HG03342 (cell line): ENCODE measurements around the gene LSM4.
"Not testable (repeated sequence)": the region's sequence is repeated elsewhere in the genome, so short reads cannot be mapped to it uniquely, and the experiment has no call there.

Experiments used
- ATAC-seq: cut with Tn5 transposase; IDR thresholded peaks from one replicate; pipeline ENCODE4 v1.9.1; 2021; ENCODE audit warnings: mild to moderate bottlenecking, moderate library complexity; ENCODE audit not compliant: unreplicated experiment

LSM4 gene

GRCh38 chr19:18340990-18341868 lies 18.4 kb upstream of the LSM4 start:
- no peak for ATAC-seq

- peak; percentile 56 for ATAC-seq
Observed at GRCh38 chr19:18340190-18340989, 17.5 kb upstream of the LSM4 start, which contains the start of gene PGPEP1. Gene PGPEP1, plus strand, starts transcription at chr19:18340598. Its CDS starts 84 bp downstream, at chr19:18340682.

- ATAC-seq, result no peak
Observed at GRCh38 chr19:18339723-18340122, 16.8 kb upstream of the LSM4 start.

GRCh38 chr19:18338541-18338940 lies 15.7 kb upstream of the LSM4 start:
- no peak for ATAC-seq

- ATAC-seq, result no peak
Observed at GRCh38 chr19:18336121-18336520, 13.2 kb upstream of the LSM4 start.

GRCh38 chr19:18333680-18334079 lies 10.8 kb upstream of the LSM4 start:
- no peak for ATAC-seq

GRCh38 chr19:18332917-18333530 lies 10.1 kb upstream of the LSM4 start:
- no peak for ATAC-seq

GRCh38 chr19:18330868-18331267 lies 8.0 kb upstream of the LSM4 start:
- no peak for ATAC-seq

- no peak for ATAC-seq
Observed at GRCh38 chr19:18329035-18329376, 6.1 kb upstream of the LSM4 start.

GRCh38 chr19:18328340-18329034 lies 5.6 kb upstream of the LSM4 start:
- ATAC-seq, result peak; percentile 89

- ATAC-seq, result no peak
Observed at GRCh38 chr19:18326772-18327171, 3.9 kb upstream of the LSM4 start.

GRCh38 chr19:18324373-18324731 lies 1.5 kb upstream of the LSM4 start:
- not testable (repeated sequence) for ATAC-seq

- peak; percentile 4 for ATAC-seq
Observed at GRCh38 chr19:18322318-18322758, 538 bp downstream of the LSM4 start.

GRCh38 chr19:18321734-18322102 lies 1.2 kb downstream of the LSM4 start:
- ATAC-seq, result no peak

GRCh38 chr19:18320865-18321733 lies 1.8 kb downstream of the LSM4 start:
- no peak for ATAC-seq

- no peak for ATAC-seq
Observed at GRCh38 chr19:18319591-18320135, 3.2 kb downstream of the LSM4 start.

GRCh38 chr19:18317961-18318800 lies 4.7 kb downstream of the LSM4 start:
- ATAC-seq, result no peak

- ATAC-seq, result no peak
Observed at GRCh38 chr19:18313398-18313797, 9.5 kb downstream of the LSM4 start.

- ATAC-seq, result no peak
Observed at GRCh38 chr19:18312092-18312534, 10.8 kb downstream of the LSM4 start.
